Lung (tissue), 12 donors: ENCODE measurements around the gene LOXL4. TPM values are rescaled to one million over a fixed set of nuclear protein-coding genes. Genes with fewer than 3 reads are reported as not detected.

Source experiments
- ATAC-seq: fragments of 200-7000 bp; cut with Tn5 transposase; one replicate; pipeline ENCODE4 v1.9.1; 2020; ENCODE audit warnings: moderate number of reproducible peaks; ENCODE audit not compliant: insufficient read depth, low FRiP score
- DNase-seq, 3 donors: peaks; one replicate each; pipeline ENCODE4 v3.0.0-alpha.2; 2013 to 2017
- H3K27ac ChIP-seq, 2 donors: one replicate each; pipeline ENCODE4 v1.5.1; 2013; ENCODE audit warnings: mild to moderate bottlenecking in 2 of 2, moderate library complexity in 2 of 2, control low read depth in 1 of 2, inconsistent platforms in 1 of 2, low read depth in 1 of 2, low read length in 1 of 2
- H3K27me3 ChIP-seq, 3 donors: one replicate each; pipeline ENCODE4 v1.5.1; 2013; ENCODE audit warnings: low read length in 2 of 3; ENCODE audit not compliant: control insufficient read depth in 3 of 3, insufficient read depth in 3 of 3
- H3K36me3 ChIP-seq, 4 donors: one replicate each; pipeline ENCODE4 v1.5.1; 2013; ENCODE audit warnings: low read length in 4 of 4, mild to moderate bottlenecking in 1 of 4, moderate library complexity in 1 of 4; ENCODE audit not compliant: control insufficient read depth in 4 of 4, insufficient read depth in 4 of 4
- H3K4me1 ChIP-seq, 5 donors: one replicate each; pipeline ENCODE4 v1.5.1; 2013; ENCODE audit warnings: low read length in 5 of 5, mild to moderate bottlenecking in 2 of 5, moderate library complexity in 1 of 5; ENCODE audit not compliant: control insufficient read depth in 5 of 5, insufficient read depth in 5 of 5
- H3K4me3 ChIP-seq: one replicate; pipeline ENCODE4 v1.5.1; 2013; ENCODE audit warnings: mild to moderate bottlenecking, control low read depth, moderate library complexity
- H3K9ac ChIP-seq, 2 donors: one replicate each; pipeline ENCODE4 v1.5.1; 2013; ENCODE audit warnings: low read length in 2 of 2, control low read depth in 1 of 2; ENCODE audit not compliant: insufficient read depth in 1 of 2
- H3K9me3 ChIP-seq, 4 donors: one replicate each; pipeline ENCODE4 v1.5.1; 2013; ENCODE audit warnings: low read length in 3 of 4, mild to moderate bottlenecking in 1 of 4, moderate library complexity in 1 of 4; ENCODE audit not compliant: control insufficient read depth in 4 of 4, insufficient read depth in 3 of 4
- CTCF ChIP-seq: IDR thresholded peaks from 2 replicates; pipeline ENCODE4 v1.5.1; 2012; ENCODE audit warnings: mild to moderate bottlenecking; ENCODE audit errors: control extremely low read depth, extremely low read depth
- WGBS, 2 donors: extraction: QIAGEN DNeasy Blood & Tissue Kit; methylation state at CpG; one replicate each; pipeline ENCODE4 v1.1.7; 2013; 5-methylcytosine and 5-hydroxymethylcytosine counted together
- polyA plus RNA-seq, 2 donors: library from polyadenylated mRNA; stranded (reverse); fragments of 200-250 nt; gene quantifications; one replicate each; pipeline ENCODE4 v1.2.1, GENCODE V29; 2013
- total RNA-seq, 2 donors: library from RNA; depleted of rRNA in 1 of 2; stranded (reverse); fragments of >200 nt in 1 of 2; gene quantifications; one replicate each; pipeline ENCODE4 v1.2.1, GENCODE V29; 2014 to 2021
- donor health status: control.
- donor health status: control.
- donor health status: Bipolar disorder and iron deficiency.
- donor health status: healthy.
- donor health status: DM: yes; HTN: yes; CAD: no.

Gene LOXL4
- total and polyA plus RNA-seq, 4 donors = 1.6 to 3.3 (median 2.6) TPM

DNA sequence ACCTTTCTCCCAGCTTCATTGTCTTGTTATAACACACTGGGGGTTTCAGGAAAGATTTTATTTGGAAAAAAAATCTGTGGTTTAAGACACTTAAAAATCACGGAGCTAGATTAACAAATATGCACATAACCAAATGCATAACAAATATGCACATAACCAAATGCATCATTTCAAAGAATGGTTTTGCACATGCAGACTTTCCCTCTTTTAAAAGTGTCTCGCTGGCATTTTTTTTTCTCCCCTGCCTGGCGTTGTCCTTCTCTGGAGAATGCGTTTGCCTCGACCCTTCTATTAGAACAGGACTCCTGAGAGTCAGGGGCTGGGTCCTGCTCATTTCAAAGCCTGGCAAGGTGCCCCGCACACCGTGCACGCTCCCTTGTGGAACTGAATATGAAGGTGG, 42.7 kb upstream of the LOXL4 start:
- TF ChIP-seq CTCF = no peak
- Histone ChIP-seq H3K27me3 (peaks cover 0 to 6% (median 0%) of the 10 kb centered on the region in 3 donors), H3K9me3 (no peaks in the 10 kb centered on the region), H3K9ac (no peak overlapping the region), H3K36me3 (no peaks in the 10 kb centered on the region), H3K4me3 (no peak overlapping the region), H3K27ac (no peak overlapping the region), H3K4me1 (peaks cover 0 to 16% (median 0%) of the 10 kb centered on the region in 5 donors)
- ATAC-seq (no peak), DNase-seq (no peak)
- 85 to 92% methylated on average over 8 of the region's 8 CpGs for WGBS, 2 donors

DNA sequence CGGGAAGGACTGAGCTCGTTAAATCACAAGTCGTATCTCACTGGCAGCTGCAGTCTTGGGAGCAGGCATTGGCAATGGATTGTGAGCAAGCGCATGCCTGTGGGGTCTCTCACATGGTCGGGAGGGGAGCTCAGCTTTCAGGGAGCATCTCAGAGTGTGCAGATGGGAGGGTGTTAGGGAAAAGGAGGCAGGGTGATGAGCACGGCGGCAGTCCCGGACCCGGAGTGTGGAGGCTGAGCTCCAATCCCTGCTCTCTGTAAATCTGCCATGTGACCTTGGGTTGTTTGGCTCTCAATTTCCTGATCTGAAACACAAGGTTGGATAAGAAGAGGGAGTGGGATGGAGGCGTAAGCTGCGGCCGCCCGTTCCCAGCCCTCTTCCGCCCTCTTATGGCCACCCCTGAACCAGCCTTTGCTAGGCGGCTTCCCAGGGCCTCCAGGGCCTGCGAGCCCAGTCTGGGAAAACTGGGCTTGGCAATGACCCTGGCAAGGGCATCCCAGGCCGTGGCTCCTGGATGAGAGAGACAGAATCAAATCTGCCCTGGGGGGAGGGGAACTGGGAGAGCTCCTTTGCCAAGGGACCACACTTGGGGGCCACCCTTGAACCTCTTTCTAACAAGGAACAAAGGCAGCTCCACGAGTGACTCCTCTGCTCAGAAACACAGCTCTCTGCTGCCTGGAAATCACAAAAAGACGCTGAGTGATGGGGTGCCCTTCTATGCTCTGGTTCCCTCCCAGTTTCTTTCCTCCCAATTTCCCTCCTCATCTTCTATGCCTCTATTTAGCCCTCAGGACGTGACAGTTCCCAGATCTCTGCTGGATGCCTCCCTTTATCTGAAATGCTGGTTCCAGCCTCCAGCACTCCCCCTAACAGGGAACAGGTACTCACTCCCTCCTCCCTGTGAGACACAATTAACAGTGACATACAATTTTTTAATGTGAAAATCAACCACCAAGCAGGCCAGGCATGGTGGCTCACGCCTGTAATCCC, 41.7 kb upstream of the LOXL4 start:
- H3K27ac ChIP-seq = no peak overlapping the region
- no peaks in the 10 kb centered on the region for H3K9me3 ChIP-seq
- ATAC-seq (peak; percentile 87), DNase-seq (peak; percentile 87 to 91 (median 88))
- peak overlapping the region in 1 of 2 donors; percentile 8 for H3K9ac ChIP-seq
- H3K4me3 ChIP-seq = no peak overlapping the region
- TF ChIP-seq CTCF = peak; percentile 84
- peaks cover 0 to 16% (median 0%) of the 10 kb centered on the region in 5 donors for H3K4me1 ChIP-seq
- H3K36me3 ChIP-seq = no peaks in the 10 kb centered on the region
- 22 to 25% methylated on average over 20 to 21 of the region's 21 CpGs for WGBS, 2 donors
- H3K27me3 ChIP-seq = peaks cover 0 to 6% (median 0%) of the 10 kb centered on the region in 3 donors

GRCh38 chr10:98308669-98309365, 40.8 kb upstream of the LOXL4 start:
- no peaks in the 10 kb centered on the region for H3K9me3 ChIP-seq
- 70 to 72% methylated on average over 13 of the region's 13 CpGs for WGBS, 2 donors
- no peak overlapping the region for H3K27ac ChIP-seq
- DNase-seq = no peak
- peaks cover 0 to 6% (median 0%) of the 10 kb centered on the region in 3 donors for H3K27me3 ChIP-seq
- H3K4me1 ChIP-seq = peaks cover 0 to 16% (median 0%) of the 10 kb centered on the region in 5 donors
- no peaks in the 10 kb centered on the region for H3K36me3 ChIP-seq
- no peak for TF ChIP-seq CTCF
- ATAC-seq = no peak
- peak overlapping the region in 1 of 2 donors; percentile 8 for H3K9ac ChIP-seq
- no peak overlapping the region for H3K4me3 ChIP-seq
